NB4 (cell line): ENCODE results near the gene CYB5RL.

Experiments used
- DNase-seq: peaks from one replicate; pipeline ENCODE4 v3.0.0; 2010; ENCODE audit warnings: low read depth
- H3K4me3 ChIP-seq: one replicate; pipeline ENCODE4 v1.5.1; 2011; ENCODE audit warnings: mild to moderate bottlenecking, low read depth, low read length, moderate library complexity
- CTCF ChIP-seq: IDR thresholded peaks from one replicate; pipeline ENCODE4 v1.5.1; 2012; ENCODE audit warnings: low read depth, low read length
- MYC ChIP-seq: IDR thresholded peaks from 2 replicates; pipeline ENCODE4 v1.6.1; 2011; ENCODE audit warnings: low read depth, low read length
- POLR2A ChIP-seq: IDR thresholded peaks from 2 replicates; pipeline ENCODE4 v1.6.1; 2011; ENCODE audit warnings: mild to moderate bottlenecking; ENCODE audit not compliant: insufficient read length; ENCODE audit errors: extremely low read depth
- TF ChIP-seq, protein P1 (sequence below): IDR thresholded peaks from 2 replicates; pipeline ENCODE4 v1.6.1; 2011; ENCODE audit warnings: low read depth, low read length

CYB5RL gene

GRCh38 chr1:54176621-54177327, 23.1 kb downstream of the CYB5RL start:
- no peak overlapping the region for H3K4me3 ChIP-seq
- no peak for DNase-seq
- TF ChIP-seq, protein P1, sequence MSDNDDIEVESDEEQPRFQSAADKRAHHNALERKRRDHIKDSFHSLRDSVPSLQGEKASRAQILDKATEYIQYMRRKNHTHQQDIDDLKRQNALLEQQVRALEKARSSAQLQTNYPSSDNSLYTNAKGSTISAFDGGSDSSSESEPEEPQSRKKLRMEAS: no peak
- TF ChIP-seq MYC: no peak
- no peak for TF ChIP-seq CTCF

DNA sequence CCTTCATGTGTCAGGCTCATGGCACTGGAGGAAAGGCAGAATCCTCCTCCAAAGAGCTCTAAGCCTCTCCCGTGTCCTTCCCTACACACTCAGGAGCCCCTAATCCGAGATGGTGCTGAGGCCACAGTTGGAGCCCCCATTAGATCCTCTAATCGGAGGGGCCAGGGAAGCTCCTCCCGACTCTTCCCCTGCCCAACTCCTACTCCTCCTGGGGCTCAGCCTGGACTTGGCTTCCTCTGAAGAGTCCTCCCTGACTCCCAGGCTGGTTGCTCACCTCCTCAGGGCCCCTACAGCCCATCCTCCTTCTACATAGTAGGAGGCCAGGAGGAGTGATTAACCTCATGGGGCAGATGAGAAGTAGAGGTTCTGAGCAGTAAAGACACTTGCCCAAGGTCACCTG, 25.7 kb downstream of the CYB5RL start:
- no peak for DNase-seq
- no peak for TF ChIP-seq POLR2A
- TF ChIP-seq, protein P1: no peak
- TF ChIP-seq CTCF: no peak
- no peak for TF ChIP-seq MYC
- no peak overlapping the region for H3K4me3 ChIP-seq

DNA sequence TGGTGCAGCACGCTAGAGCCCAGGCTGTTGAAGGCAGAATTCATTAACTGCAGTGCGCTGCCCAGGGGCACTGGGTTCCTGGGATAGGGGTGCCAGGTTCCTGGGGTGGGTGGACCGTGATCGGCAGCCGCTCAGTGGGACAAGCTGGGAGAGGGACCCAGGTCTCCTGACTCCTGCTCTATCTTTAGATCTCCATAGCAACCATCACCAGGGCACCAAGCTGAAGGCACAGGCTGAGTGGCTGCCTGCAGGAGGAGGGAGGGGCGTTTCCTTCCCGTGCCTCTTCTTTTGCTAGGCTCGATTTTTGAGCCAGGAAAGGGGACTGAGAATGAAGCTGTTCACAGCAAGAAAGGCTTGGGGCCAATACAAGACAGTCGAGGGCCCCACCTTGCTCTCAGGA, 26.1 kb downstream of the CYB5RL start:
- no peak for TF ChIP-seq MYC
- no peak for TF ChIP-seq CTCF
- no peak for TF ChIP-seq POLR2A
- TF ChIP-seq, protein P1: no peak
- no peak for DNase-seq
- H3K4me3 ChIP-seq: no peak overlapping the region

GRCh38 chr1:54172614-54173599, 26.9 kb downstream of the CYB5RL start:
- no peak for DNase-seq
- no peak for TF ChIP-seq CTCF
- no peak for TF ChIP-seq MYC
- TF ChIP-seq POLR2A: no peak
- TF ChIP-seq, protein P1: no peak
- no peak overlapping the region for H3K4me3 ChIP-seq

DNA sequence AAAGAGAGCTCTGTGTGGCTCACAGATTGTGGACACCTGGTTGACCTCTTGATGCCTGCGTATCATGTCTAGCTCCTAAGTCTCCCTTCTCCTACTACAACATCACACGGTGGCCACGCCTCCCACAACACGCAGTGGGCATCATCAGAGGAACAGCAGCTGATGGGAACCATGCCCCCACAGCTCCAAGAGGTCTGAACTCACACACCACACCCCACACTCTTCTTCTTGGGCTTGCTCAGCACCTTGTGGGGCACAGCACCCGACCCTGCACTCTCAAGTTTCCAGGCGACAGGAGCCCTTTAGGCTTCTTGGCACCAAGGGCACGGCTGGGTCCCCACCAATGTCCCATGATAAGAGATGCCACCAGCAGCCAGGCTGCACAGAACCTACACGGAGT, 28.2 kb downstream of the CYB5RL start:
- DNase-seq: no peak

More for the DNA sequence above, 28.2 kb downstream of the CYB5RL start:
- H3K4me3 ChIP-seq: no peak overlapping the region
- TF ChIP-seq, protein P1: no peak
- no peak for TF ChIP-seq MYC
- no peak for TF ChIP-seq POLR2A
- TF ChIP-seq CTCF: no peak
